ENCODE data around the gene PSME3IP1.

Gene PSME3IP1

GRCh38 chr16:57143149-57143921, 42.5 kb downstream of the PSME3IP1 start:
- no peak for DNase-seq

GRCh38 chr16:57141822-57142631, 43.8 kb downstream of the PSME3IP1 start:
- no peak for DNase-seq

- DNase-seq = no peak
These were observed 44.7 kb downstream of the PSME3IP1 start for GRCh38 chr16:57140931-57141668.

- DNase-seq = no peak
These were observed 47.4 kb downstream of the PSME3IP1 start for GRCh38 chr16:57138281-57138935.

GRCh38 chr16:57137566-57138273, 48.1 kb downstream of the PSME3IP1 start:
- no peak for DNase-seq

- no peak for DNase-seq
These were observed 48.8 kb downstream of the PSME3IP1 start for GRCh38 chr16:57137043-57137442.

- DNase-seq = peak; percentile 33
These were observed 50.9 kb downstream of the PSME3IP1 start for GRCh38 chr16:57134982-57135381.

- DNase-seq = no peak
These were observed 52.0 kb downstream of the PSME3IP1 start for GRCh38 chr16:57133886-57134285.

- DNase-seq = no peak
These were observed 52.8 kb downstream of the PSME3IP1 start for GRCh38 chr16:57133031-57133430.

- no peak for DNase-seq
These were observed 53.4 kb downstream of the PSME3IP1 start for GRCh38 chr16:57132470-57132869.

- DNase-seq = no peak
These were observed 54.4 kb downstream of the PSME3IP1 start for GRCh38 chr16:57131351-57131970.

GRCh38 chr16:57130950-57131321, 54.9 kb downstream of the PSME3IP1 start:
- no peak for DNase-seq

- peak; percentile 25 for DNase-seq
These were observed 57.0 kb downstream of the PSME3IP1 start for GRCh38 chr16:57128771-57129389.

- DNase-seq = no peak
These were observed 58.0 kb downstream of the PSME3IP1 start for GRCh38 chr16:57127836-57128235.

- no peak for DNase-seq
These were observed 58.6 kb downstream of the PSME3IP1 start for GRCh38 chr16:57127037-57127763.

GRCh38 chr16:57126411-57126810, 59.4 kb downstream of the PSME3IP1 start:
- no peak for DNase-seq

- no peak for DNase-seq
These were observed 59.9 kb downstream of the PSME3IP1 start for GRCh38 chr16:57125969-57126368.

GRCh38 chr16:57125376-57125775, 60.5 kb downstream of the PSME3IP1 start:
- DNase-seq = no peak

GRCh38 chr16:57123974-57124674, 61.7 kb downstream of the PSME3IP1 start:
- DNase-seq = no peak
